SK-N-SH treated with all-trans-retinoic acid at 6 μM for 48 hours (cell line): ENCODE data around the gene CGNL1.

Source experiments
- ATAC-seq: fragments of 200-7000 bp; cut with Tn5 transposase; 3 replicates; pipeline ENCODE4 v1.9.1; 2020; ENCODE audit warnings: mild to moderate bottlenecking, moderate library complexity
- ARNTL ChIP-seq: fragments of 450-650 bp; formaldehyde crosslinking; IDR thresholded peaks from 2 replicates; pipeline ENCODE4 v1.5.0; 2020; ENCODE audit warnings: low read depth, mild to moderate bottlenecking, moderate library complexity, borderline replicate concordance
- BACH2 ChIP-seq: fragments of 250-450 bp; sonication (Bioruptor Pico); IDR thresholded peaks from 2 replicates; pipeline ENCODE4 v1.9.0; 2021; ENCODE audit warnings: mild to moderate bottlenecking, borderline replicate concordance
- CREB5 ChIP-seq: fragments of 250-450 bp; sonication (Bioruptor Pico); IDR thresholded peaks from 2 replicates; pipeline ENCODE4 v1.5.1; 2020; ENCODE audit warnings: low read depth, mild to moderate bottlenecking, moderate library complexity
- CSDC2 ChIP-seq: fragments of 250-450 bp; sonication (Bioruptor Pico); IDR thresholded peaks from 2 replicates; pipeline ENCODE4 v1.5.0; 2020; ENCODE audit warnings: mild to moderate bottlenecking, moderate library complexity
- ESRRG ChIP-seq: fragments of 250-450 bp; sonication (Bioruptor Pico); IDR thresholded peaks from 2 replicates; pipeline ENCODE4 v1.6.1; 2021; ENCODE audit warnings: mild to moderate bottlenecking
- GLIS3 ChIP-seq: fragments of 250-450 bp; sonication (Bioruptor Pico); IDR thresholded peaks from 2 replicates; pipeline ENCODE4 v1.5.0; 2020; ENCODE audit warnings: mild to moderate bottlenecking, moderate library complexity
- PATZ1 ChIP-seq: fragments of 250-450 bp; sonication (Bioruptor Pico); IDR thresholded peaks from 2 replicates; pipeline ENCODE4 v1.8.0; 2020; ENCODE audit warnings: mild to moderate bottlenecking, moderate library complexity, borderline replicate concordance
- POU6F1 ChIP-seq: fragments of 250-450 bp; sonication (Bioruptor Pico); IDR thresholded peaks from 2 replicates; pipeline ENCODE4 v1.8.0; 2021; ENCODE audit warnings: low read depth, mild to moderate bottlenecking, moderate library complexity, borderline replicate concordance
- RARB ChIP-seq: fragments of 250-450 bp; sonication (Bioruptor Pico); IDR thresholded peaks from 2 replicates; pipeline ENCODE4 v1.8.0; 2021; ENCODE audit warnings: mild to moderate bottlenecking, moderate library complexity
- TCF4 ChIP-seq: fragments of 250-450 bp; sonication (Bioruptor Pico); IDR thresholded peaks from 2 replicates; pipeline ENCODE4 v1.8.0; 2021; ENCODE audit warnings: mild to moderate bottlenecking, moderate library complexity, borderline replicate concordance
- TSHZ2 ChIP-seq: fragments of 250-450 bp; sonication (Bioruptor Pico); IDR thresholded peaks from 2 replicates; pipeline ENCODE4 v1.5.0; 2020; ENCODE audit warnings: mild to moderate bottlenecking, moderate library complexity
- ZC3H10 ChIP-seq: fragments of 250-450 bp; sonication (Bioruptor Pico); IDR thresholded peaks from 2 replicates; pipeline ENCODE4 v1.5.1; 2021; ENCODE audit warnings: mild to moderate bottlenecking, moderate library complexity
- ZFP3 ChIP-seq: fragments of 250-450 bp; sonication (Bioruptor Pico); IDR thresholded peaks from 2 replicates; pipeline ENCODE4 v1.5.0; 2020; ENCODE audit warnings: mild to moderate bottlenecking, moderate library complexity
- ZNF565 ChIP-seq: fragments of 450-650 bp; formaldehyde crosslinking; conservative IDR thresholded peaks from 2 replicates; pipeline ENCODE4 v1.5.0; 2020; ENCODE audit warnings: low read depth, mild to moderate bottlenecking, moderate library complexity
- ZNF70 ChIP-seq: fragments of 450-650 bp; formaldehyde crosslinking; IDR thresholded peaks from 2 replicates; pipeline ENCODE4 v1.5.0; 2020; ENCODE audit warnings: mild to moderate bottlenecking, moderate library complexity
- ZNF8 ChIP-seq: fragments of 450-650 bp; formaldehyde crosslinking; IDR thresholded peaks from 2 replicates; pipeline ENCODE4 v1.5.0; 2020; ENCODE audit warnings: mild to moderate bottlenecking, moderate library complexity

The CGNL1 gene

GRCh38 chr15:57329582-57330367, 46.5 kb upstream of the CGNL1 start:
- ATAC-seq = no peak
- no peak for TF ChIP-seq RARB (CRISPR knock-in tag)
- TF ChIP-seq TSHZ2 (CRISPR knock-in tag) = no peak

- no peak for TF ChIP-seq BACH2
- no peak for TF ChIP-seq ZNF70 (CRISPR knock-in tag)
- 0 out of 2 replicates have a peak, but pooled peaks have one; percentile 25 for TF ChIP-seq ZC3H10 (CRISPR knock-in tag)
- no peak for ATAC-seq
Measured at GRCh38 chr15:57330619-57331340, 45.5 kb upstream of the CGNL1 start.

- TF ChIP-seq ZNF565 = no peak
- no peak for TF ChIP-seq CSDC2 (CRISPR knock-in tag)
- no peak for TF ChIP-seq TSHZ2 (CRISPR knock-in tag)
- no peak for TF ChIP-seq GLIS3
- no peak for TF ChIP-seq ZNF70 (CRISPR knock-in tag)
- TF ChIP-seq PATZ1 (CRISPR knock-in tag) = no peak
- TF ChIP-seq ZC3H10 (CRISPR knock-in tag) = no peak
- TF ChIP-seq ZFP3 = no peak
- no peak for TF ChIP-seq POU6F1 (CRISPR knock-in tag)
- TF ChIP-seq BACH2 = no peak
- TF ChIP-seq ARNTL (CRISPR knock-in tag) = no peak
- no peak for TF ChIP-seq RARB (CRISPR knock-in tag)
- ATAC-seq = no peak
Measured at GRCh38 chr15:57332326-57332725, 44.0 kb upstream of the CGNL1 start.

GRCh38 chr15:57333487-57333886, 42.8 kb upstream of the CGNL1 start:
- TF ChIP-seq BACH2 (no peak), ZFP3 (no peak), ZNF8 (CRISPR knock-in tag) (no peak), RARB (CRISPR knock-in tag) (no peak), CSDC2 (CRISPR knock-in tag) (no peak), TSHZ2 (CRISPR knock-in tag) (no peak), TCF4 (CRISPR knock-in tag) (no peak), ZNF70 (CRISPR knock-in tag) (no peak), CREB5 (CRISPR knock-in tag) (no peak), ESRRG (CRISPR knock-in tag) (no peak)
- TF ChIP-seq, all 23 proteins: peak for 0
- ATAC-seq = no peak
